LNCaP clone FGC (cell line): ENCODE results near the gene ZNF598.
"Not testable (repeated sequence)": the region's sequence is repeated elsewhere in the genome, so short reads cannot be mapped to it uniquely, and the experiment has no call there.

Source experiments
- DNase-seq: peaks from one replicate; pipeline ENCODE4 v3.0.0-alpha.2; 2011; ENCODE audit warnings: low read depth
- H3K4me3 ChIP-seq: 2 replicates; pipeline ENCODE4 v1.5.1; 2011; ENCODE audit warnings: mild to moderate bottlenecking, low read depth, low read length, control low read depth
- TF ChIP-seq, protein P1 (sequence below): IDR thresholded peaks from 2 replicates; pipeline ENCODE4 v1.5.1; 2012; ENCODE audit warnings: mild to moderate bottlenecking; ENCODE audit not compliant: control insufficient read depth, insufficient read depth; ENCODE audit errors: extremely low read depth

ZNF598 gene

GRCh38 chr16:2036200-2036966, 26.8 kb upstream of the ZNF598 start:
- H3K4me3 ChIP-seq, result no peak overlapping the region
- TF ChIP-seq, protein P1, sequence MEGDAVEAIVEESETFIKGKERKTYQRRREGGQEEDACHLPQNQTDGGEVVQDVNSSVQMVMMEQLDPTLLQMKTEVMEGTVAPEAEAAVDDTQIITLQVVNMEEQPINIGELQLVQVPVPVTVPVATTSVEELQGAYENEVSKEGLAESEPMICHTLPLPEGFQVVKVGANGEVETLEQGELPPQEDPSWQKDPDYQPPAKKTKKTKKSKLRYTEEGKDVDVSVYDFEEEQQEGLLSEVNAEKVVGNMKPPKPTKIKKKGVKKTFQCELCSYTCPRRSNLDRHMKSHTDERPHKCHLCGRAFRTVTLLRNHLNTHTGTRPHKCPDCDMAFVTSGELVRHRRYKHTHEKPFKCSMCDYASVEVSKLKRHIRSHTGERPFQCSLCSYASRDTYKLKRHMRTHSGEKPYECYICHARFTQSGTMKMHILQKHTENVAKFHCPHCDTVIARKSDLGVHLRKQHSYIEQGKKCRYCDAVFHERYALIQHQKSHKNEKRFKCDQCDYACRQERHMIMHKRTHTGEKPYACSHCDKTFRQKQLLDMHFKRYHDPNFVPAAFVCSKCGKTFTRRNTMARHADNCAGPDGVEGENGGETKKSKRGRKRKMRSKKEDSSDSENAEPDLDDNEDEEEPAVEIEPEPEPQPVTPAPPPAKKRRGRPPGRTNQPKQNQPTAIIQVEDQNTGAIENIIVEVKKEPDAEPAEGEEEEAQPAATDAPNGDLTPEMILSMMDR, result no peak
- no peak for DNase-seq

DNA sequence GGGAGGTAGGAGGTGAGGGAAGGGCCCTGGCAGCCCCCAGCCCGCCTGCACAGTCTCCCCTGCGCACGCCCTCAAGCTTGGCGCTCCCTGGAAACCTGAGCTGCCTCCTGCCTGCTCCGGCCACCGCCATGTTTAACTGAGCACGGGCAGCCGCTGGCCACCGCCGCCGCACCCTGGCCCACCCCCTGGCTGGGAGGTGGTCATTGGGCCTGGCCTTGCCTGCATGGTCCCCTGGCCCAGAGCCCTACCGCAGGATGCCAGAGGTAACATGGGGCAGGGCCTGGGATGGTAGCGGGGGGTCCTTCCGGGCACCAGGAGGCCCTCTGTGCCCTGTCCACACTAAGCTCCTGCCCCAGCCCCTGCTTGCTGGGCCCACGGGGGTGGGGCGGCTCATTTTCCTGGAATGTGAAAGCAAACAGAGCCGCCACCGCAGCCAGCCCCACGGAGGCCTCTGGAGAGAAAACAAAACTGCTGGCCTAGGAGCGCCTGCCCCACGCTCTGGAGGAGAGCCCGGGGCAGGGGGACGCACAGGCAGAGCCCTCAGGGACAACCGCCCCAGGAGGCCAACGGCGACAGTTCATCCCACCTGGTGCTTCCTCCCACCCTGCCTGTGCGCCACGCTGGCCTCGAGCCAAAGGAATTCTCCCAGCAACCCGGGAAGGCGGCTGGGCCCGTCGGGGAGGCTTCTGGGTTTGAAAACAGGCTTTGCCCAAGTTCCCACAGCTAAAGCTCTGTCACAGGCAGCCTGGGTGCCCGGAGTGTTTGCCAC, 26.0 kb upstream of the ZNF598 start:
- TF ChIP-seq, protein P1, result no peak
- no peak for DNase-seq
- no peak overlapping the region for H3K4me3 ChIP-seq

DNA sequence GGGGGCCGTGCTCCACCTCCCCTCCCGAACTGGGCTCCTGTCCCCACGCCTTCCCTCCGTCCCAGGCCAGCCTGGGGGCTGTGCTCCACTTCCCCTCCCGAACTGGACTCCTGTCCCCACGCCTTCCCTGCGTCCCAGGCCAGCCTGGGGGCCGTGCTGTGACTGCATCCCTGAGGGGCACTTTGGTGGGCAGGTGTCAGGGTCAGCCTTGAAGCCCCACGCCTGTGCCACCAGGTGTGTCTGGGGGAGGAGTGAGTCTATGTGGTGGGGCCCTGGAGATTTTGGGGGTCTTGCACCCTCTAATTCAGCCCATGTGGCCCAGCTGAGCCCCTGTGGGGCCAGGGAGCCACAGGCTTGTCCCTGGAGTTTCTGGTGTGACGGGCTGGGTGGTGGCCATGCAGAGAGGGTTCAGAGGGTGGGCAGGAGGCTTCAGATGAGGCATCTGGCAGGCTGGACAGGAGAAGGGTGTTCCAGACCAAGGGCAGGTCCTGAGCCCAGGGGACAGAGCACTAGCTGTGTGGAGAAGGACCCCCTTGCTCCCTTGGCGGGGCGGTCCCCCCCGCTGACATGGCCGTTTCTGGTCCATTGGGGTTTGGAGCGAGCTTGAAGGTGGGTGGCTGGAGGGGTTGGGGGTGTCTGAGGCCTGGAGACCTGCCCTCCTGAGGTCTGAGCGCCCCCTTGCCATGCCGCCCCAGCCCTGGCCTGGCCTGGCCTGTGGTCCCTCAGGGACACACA, 25.2 kb upstream of the ZNF598 start:
- TF ChIP-seq, protein P1, result no peak
- DNase-seq, result no peak
- no peak overlapping the region for H3K4me3 ChIP-seq

DNA sequence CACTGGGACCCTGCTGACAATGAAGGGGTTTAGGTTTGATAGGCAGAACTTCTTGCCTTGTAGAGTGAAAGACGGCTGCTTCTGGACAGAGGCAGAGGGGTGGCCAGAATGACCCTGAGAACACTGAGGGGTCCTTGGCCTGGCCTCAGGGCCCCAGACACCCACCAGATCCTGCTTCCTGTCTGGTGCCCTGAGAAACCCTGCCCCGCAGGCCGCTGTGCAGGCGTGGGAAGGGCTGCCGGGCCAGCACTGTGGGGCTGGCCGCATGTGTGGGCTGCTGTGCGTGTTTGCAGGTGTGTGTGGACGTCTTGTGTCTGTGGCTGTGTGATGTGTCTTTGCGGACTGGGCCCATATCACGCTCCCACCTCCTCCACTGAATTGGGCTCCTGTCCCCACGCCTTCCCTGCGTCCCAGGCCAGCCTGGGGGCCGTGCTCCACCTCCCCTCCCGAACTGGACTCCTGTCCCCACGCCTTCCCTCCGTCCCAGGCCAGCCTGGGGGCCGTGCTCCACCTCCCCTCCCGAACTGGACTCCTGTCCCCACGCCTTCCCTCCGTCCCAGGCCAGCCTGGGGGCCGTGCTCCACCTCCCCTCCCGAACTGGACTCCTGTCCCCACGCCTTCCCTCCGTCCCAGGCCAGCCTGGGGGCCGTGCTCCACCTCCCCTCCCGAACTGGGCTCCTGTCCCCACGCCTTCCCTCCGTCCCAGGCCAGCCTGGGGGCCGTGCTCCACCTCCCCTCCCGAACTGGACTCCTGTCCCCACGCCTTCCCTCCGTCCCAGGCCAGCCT, 24.5 kb upstream of the ZNF598 start:
- H3K4me3 ChIP-seq, DNase-seq: not testable (repeated sequence)

GRCh38 chr16:2033057-2033908, 23.7 kb upstream of the ZNF598 start:
- TF ChIP-seq, protein P1, result no peak
- H3K4me3 ChIP-seq, result no peak overlapping the region
- no peak for DNase-seq

GRCh38 chr16:2032285-2033056, 22.9 kb upstream of the ZNF598 start:
- DNase-seq, result no peak
- H3K4me3 ChIP-seq, result no peak overlapping the region
- TF ChIP-seq, protein P1, result no peak
